HG03439 (cell line): ENCODE measurements around the gene VARS1.
"Not testable (repeated sequence)": the region's sequence is repeated elsewhere in the genome, so short reads cannot be mapped to it uniquely, and the experiment has no call there.

Experiments
- ATAC-seq: cut with Tn5 transposase; IDR thresholded peaks from one replicate; pipeline ENCODE4 v1.9.1; 2021; ENCODE audit warnings: mild to moderate bottlenecking, moderate library complexity; ENCODE audit not compliant: unreplicated experiment

Gene VARS1

DNA sequence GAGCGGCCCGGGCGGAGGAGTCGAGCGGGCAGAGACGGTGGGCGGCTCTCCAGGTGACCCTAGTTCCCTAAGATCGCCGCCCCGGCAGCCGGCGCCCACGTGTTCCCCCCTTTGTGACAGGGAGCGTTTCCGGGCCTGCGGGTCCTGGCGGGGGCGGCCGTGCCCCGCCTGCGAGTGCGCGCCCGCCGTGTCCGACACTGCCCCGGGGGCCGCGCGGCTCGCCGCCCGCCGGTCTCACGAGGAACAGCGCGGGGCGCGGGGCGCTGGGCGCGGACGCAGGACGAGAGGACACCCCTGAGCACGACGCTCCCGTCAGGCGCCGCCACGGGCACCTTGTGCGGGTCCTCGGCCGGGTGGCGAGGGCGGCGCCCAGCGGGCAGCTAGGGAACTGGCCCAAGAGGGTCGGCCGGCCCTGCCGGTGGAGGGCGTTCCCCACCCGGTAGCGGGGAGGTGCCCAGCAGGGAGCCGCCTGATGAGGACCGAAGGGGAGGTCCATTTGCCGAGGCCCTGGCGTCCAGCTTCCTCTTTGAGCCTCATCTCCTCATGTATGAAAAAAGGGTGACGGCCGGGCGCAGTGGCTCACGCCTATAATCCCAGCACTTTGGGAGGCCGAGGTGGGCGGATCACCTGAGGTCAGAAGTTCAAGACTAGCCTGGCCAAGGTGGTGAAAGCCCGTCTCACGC, at the start of gene VARS1:
Gene VARS1, minus strand, starts transcription at position 137 of the 683 bp plus-strand sequence. CDS start 535 bp downstream, outside the sequence.
- peak; percentile 72 for ATAC-seq

DNA sequence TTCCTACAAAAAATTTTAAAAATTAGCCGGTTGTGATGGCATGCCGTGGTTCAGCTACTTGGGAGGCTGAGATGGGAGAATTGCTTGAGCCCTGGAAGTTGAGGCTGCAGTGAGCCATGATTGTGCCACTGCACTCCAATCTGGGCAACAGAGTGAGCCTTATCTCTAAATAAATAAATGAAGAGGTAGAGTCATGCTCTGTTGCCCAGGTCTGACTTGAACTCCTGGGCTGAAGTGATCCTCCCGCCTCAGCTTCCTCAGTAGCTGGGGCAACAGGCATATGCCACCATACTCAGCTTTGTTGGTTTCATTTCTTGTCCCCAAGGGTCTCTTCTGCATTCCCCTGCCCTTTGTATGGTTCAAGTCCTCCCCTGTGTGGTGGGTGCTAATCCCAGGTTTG, 49.0 kb upstream of the VARS1 start:
- ATAC-seq: no peak

DNA sequence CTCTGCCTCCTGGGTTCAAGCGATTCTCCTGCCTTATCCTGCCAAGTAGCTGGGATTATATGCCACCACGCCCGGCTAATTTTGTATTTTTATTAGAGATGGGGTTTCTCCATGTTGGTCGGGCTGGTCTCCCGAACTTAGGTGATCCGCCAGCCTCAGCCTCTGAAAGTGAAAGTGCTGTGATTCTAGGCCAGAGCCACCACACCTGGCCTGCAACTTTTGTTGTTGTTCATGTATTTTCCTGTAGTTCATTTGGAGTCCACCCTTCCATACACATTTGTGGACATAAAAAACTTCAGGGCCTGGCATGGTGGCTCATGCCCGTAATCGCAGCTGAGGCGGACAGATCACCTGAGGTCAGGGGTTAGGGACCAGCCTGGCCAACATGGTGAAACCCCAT, 46.5 kb upstream of the VARS1 start:
- no peak for ATAC-seq

DNA sequence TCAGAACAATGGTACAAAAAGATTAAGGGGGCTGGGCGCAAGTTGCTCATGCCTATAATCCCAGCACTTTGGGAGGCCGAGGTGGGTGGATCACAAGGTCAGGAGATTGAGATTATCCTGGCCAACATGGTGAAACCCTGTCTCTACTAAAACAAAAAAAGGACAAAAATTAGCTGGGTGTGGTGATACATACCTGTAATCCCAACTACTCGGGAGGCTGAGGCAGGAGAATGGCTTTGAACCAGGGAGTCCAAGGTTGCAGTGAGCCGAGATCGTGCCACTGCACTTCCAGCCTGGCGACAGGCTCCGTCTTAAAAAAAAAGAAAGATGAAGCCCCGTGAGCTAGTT, 44.2 kb upstream of the VARS1 start:
- ATAC-seq: not testable (repeated sequence)

DNA sequence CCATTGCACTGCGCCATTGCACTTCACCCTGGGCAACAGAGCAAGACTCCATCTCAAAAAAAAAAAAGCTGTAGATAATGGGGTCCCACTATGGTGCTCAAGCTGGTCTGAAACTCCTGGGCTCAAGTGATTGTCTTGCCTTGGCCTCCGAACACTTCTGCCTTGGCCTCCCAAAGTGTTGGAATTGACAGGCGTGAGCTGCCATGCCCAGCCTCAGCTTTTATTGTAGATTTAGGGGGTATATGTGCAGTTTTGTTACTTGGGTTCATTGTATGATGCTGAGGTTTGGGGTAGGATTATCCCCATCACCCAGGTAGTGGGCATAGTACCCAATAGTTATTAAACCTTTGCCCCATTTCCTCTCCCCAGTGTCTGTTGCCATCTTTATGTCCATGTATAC, 43.4 kb upstream of the VARS1 start:
- ATAC-seq: no peak

DNA sequence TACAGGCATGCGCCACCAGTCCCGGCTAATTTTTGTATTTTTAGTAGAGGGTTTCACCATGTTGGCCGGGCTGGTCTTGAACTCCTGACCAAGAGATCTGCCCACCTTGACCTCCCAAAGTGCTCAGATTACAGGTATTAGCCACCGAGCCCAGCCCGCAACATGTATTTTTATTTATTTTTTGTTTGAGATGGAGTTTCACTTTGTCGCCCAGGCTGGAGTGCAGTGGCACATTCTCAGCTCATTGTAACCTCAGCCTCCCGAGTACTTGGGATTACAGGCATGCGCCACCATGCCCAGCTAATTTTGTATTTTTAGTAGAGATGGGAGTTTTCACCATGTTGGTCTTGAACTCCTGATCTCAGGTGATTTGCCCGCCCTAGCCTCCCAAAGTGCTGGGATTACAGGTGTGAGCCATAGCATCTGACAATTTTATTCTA, 42.6 kb upstream of the VARS1 start:
- ATAC-seq: not testable (repeated sequence)

DNA sequence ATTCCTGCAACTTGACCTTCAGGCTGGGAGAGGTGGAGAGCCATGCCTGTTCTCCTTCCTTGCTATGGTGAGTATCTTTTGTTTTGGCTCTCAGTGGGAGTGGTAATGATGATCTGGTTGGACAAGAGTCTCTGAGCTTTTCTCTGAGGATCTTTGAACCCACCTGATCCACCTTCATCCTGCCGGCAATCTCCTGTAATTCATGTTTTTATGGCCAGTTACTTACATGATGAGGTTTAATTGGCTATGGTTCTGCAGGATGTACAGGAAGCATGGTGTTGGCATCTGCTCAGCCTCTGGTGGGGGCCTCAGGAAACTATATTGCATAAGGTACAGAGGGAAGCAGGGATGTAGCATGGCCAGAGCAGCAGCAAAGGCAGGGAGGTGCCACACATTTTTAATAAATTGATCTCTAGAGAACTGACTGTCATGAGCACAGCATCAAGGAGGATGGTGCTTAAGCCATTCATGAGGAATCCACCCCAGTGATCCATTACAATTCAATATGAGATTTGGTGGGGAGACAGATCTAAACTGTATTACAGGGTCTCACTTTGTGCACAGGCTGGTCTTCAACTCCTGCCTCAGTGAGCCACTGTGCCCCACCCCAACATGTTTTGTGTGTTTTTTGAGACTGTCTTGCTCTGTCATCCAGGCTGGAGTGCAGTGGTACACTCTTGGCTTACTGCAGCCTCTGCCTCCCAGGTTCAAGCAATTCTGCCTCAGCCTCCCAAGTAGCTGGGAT, 42.0 kb upstream of the VARS1 start:
- no peak for ATAC-seq

DNA sequence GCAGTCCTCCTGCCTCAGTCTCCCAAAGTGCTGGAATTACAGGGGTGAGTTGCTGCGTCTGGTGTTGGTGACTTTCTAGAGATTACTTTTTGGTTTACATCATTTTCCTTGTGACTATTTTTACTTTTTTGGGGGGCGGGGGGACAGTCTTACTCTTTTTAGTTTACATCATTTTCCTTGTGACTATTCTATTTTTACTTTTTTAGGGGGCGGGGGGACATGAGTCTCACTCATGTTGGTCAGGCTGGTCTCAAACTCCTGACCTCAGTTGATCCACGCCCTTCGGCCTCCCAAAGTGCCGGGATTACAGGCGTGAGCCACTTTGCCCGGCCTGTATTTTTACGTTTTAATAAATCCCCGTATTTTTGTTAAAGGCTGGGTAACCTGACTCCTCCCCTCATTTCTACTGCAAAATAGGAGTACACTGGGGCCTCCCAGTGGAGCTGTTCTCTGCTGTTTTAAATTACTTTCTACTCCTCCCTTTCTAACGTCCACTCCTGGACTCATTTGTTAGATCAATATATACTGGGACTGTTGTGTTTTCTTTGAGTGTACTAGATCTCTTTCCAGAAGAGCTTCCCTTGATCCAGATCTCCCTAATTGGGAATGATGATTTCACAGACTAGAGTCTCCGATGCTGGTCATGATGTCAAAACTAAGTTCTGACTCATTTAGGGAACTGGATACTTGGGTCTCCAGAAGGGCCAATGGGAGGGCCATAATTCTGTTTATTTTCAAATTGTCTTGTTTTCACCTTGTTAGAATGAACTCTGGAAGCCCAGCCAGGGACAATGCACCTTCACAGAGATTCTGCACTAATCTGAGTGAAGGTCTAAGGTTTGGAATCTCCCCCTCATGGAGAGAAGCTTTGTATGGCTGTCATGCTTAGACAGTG, 41.2 kb upstream of the VARS1 start:
- ATAC-seq: no peak

DNA sequence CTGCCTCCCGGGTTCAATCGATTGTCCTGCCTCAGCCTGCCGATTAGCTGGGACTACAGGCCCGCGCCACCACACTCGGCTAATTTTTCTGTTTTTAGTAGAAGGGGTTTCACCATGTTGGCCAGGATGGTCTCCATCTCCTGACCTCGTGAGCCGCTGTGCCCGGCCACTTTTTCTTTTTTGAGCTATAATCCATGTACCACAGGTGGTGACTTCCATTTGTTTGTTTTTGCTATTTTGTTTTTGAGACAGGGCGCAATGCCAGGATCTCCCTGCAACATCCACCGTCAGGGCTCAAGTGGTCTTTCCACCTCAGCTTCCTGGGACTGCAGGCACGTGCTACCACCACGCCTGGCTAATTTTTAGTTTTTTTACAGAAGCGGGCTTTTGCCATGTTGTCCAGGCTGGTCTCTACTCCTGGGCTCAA, 40.5 kb upstream of the VARS1 start:
- no peak for ATAC-seq

DNA sequence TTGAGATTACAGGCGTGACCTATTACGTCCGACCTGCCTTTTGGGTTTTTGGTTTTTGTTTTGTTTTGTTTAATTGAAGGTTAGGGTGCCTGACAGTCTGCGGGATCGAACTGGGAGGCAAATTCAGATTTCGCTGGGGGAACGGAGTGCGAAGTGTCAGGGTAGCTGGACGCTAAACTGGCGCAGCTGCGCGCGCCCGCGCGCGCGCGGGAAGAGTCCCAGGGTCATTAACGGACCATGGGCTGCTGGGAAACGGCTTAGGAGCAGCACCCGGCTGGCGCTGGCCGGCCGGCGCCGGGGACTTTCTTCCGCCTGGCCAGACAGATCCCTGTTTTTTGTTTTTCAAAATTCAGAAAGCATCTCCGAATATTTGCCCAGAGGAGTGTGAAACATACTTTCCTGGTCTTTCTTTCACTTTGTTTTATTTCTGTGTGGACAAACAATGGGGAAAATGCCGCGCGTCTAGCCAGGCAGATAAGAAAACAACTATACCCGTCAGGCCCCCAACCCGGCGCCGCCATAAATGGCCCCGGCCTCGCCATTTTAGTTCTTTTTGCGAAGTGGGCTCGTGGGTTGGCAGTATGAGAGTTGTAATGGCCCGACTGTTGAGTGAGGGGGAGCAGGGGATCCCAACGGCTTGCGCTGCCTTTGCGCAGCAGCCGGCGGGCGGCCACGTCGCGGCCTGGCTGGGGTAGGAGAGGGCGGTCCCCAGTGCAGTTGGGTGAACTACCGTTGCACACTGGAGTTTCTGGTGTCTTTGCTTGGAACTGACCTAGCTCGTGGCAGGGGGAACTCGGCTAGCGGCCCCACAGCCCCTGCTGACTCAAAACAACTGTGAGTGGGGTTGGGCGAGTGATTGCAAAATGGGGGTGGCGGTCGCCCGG, 39.1 kb upstream of the VARS1 start:
- ATAC-seq: no peak

DNA sequence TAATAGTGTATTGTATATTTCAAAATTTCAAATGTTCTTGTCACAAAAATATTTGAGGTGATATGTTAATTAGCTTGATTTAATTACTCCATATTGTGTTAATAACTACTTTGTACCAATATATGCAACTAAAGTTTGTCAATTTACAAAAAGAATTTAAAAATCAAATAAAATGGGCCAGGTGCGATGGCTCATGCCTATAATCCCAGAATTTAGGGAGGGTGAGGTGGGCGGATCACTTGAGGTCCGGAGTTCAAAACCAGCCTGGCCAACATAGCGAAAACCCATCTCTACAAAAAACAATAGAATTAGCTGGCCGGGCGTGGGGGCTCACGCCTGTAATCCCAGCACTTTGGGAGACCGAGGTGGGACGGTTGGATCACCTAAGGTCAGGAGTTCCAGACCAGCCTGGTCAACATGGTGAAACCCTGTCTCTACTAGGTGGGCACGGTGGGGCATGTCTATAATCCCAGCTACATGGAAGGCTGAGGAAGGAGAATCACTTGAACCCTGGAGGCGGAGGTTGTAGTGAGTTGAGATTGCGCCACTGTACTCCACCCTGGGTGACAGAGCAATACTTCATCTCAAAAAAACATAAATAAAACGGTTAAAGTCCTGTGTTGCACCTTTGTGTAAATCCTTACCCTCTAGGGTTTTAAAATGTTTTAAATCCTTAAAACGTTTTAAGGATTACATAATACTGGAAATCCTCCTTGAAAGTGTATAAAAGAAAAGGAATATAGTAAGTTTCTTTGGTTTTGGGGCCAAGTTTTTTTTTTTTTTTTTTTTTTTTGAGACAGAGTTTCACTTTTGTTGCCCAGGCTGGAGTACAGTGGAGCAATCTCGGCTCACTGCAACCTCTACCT, 36.0 kb upstream of the VARS1 start:
- no peak for ATAC-seq

DNA sequence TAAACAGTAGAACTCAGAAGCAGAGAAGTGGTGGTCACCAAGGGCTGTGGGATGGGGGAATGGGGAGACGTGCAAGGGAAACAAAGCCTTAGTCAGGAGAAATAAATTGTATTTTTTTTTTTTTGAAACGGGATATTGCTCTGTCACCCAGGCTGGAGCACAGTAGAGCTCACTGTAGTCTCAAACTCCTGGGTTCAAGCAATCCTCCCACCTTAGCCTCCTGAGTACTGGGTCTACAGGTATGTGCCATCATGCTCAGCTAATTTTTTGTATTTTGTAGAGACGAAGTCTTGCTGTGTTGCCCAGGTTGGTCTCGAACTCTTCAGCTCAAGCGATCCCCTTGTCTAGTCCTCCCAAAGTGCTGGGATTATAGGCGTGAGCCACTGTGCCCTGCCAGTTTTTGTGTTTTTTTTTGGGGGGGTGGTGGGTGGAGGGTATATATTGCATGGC, 35.4 kb upstream of the VARS1 start:
- no peak for ATAC-seq

DNA sequence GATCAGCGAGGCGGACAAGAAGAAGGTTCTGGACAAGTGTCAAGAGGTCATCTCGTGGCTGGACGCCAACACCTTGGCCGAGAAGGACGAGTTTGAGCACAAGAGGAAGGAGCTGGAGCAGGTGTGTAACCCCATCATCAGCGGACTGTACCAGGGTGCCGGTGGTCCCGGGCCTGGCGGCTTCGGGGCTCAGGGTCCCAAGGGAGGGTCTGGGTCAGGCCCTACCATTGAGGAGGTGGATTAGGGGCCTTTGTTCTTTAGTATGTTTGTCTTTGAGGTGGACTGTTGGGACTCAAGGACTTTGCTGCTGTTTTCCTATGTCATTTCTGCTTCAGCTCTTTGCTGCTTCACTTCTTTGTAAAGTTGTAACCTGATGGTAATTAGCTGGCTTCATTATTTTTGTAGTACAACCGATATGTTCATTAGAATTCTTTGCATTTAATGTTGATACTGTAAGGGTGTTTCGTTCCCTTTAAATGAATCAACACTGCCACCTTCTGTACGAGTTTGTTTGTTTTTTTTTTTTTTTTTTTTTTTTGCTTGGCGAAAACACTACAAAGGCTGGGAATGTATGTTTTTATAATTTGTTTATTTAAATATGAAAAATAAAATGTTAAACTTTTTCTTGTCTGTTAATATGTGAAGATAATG, 34.2 kb upstream of the VARS1 start:
- no peak for ATAC-seq

DNA sequence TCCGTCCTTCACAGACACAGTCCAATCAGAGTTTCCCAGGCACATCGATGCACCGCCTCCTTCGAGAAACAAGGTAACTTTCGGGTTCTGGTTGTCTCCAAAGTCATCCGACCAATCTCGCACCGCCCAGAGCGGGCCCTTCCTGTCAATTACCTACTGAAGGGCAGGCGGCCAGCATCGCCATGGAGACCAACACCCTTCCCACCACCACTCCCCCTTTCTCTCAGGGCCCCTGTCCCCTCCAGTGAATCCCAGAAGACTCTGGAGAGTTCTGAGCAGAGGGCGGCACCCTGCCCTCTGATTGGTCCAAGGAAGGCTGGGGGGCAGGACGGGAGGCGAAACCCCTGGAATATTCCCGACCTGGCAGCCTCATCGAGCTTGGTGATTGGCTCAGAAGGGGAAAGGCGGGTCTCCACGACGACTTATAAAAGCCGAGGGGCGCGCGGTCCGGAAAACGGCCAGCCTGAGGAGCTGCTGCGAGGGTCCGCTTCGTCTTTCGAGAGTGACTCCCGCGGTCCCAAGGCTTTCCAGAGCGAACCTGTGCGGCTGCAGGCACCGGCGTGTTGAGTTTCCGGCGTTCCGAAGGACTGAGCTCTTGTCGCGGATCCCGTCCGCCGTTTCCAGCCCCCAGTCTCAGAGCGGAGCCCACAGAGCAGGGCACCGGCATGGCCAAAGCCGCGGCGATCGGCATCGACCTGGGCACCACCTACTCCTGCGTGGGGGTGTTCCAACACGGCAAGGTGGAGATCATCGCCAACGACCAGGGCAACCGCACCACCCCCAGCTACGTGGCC, 31.9 kb upstream of the VARS1 start, which contains the start of gene HSPA1B:
Gene HSPA1B, plus strand, starts transcription at position 453 of the 794 bp plus-strand sequence. Its CDS starts 213 bp downstream, at position 666.
- peak; percentile 60 for ATAC-seq

DNA sequence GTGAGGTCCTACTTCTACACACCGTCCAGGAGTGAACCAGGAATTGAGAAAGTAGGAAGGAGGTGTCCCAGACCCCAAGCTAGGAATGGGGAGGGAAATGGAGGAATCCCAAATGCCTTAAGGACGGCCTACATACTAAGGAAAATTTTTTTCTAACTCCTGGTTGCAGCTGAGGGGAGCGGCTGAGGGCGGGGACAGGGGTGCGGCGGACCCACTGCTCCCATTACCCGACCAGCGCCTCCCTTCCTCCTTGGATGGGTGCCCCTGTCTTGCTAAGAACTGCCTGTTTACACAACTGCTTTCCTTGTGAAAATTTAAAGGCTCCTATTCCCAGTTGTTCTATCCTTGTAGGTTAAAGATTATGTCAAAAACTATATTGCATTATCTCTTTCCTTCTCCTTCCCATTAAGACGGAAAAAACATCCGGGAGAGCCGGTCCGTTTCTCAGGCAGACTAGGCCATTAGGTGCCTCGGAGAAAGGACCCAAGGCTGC, 31.3 kb upstream of the VARS1 start:
- no peak for ATAC-seq

DNA sequence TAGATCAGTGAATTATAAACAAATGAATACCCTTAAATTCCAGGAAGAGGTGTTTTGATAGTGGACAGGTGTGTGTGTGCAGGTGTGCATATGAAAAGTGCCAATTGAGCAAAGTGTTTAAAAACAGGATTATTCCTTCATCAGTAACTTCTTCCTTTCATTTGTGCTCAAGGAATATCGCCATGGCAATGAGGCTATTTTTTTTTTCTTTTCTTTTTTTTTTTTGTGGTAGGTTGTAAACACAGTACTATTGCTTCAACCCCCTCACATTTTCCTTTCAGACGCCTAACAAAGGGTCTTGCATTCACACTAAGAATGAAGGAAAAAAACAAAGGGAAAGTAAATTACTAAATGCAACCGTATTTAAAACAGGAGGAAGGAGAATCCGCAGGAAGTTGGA, 30.0 kb upstream of the VARS1 start:
- ATAC-seq: no peak

DNA sequence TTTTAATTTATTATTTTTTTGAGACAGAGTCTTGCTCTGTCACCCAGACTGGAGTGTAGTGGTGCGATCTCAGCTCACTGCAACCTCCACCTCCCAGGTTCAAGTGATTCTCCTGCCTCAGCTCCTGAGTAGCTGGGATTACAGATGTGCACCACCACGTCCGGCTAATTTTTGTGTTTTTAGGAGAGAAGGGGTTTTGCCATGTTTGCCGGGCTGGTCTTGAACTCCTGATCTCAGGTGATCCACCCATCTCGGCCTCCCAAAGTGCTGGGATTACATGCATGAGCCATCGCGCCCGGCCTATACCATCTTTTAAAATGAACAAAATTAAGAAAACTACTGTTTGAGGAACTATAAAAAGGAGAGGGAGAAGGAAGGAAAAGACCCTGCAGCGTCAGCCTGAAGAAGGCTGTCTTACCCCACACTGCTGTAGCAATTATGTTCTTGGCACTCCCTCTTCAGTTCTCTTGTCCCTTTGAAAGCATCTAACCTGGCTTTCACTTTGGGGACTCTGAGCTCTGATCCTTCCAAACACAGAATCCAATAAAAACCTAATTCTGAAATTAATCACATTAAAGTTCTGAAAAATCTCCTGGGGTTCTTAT, 28.1 kb upstream of the VARS1 start:
- not testable (repeated sequence) for ATAC-seq
